Hematopoietic multipotent progenitor cell (in vitro differentiated cells): ENCODE data around the gene RASA2. TPM values are rescaled to one million over a fixed set of nuclear protein-coding genes. Genes with fewer than 3 reads are reported as not detected.

Experiments used
- total RNA-seq: library from RNA; depleted of rRNA; stranded (reverse); fragments of >200 nt; gene quantifications from one replicate; pipeline ENCODE4 v1.2.3, GENCODE V29; 2012

RASA2 gene
- total RNA-seq, 1 donor: 11.6 TPM

Other genes with a start within 250 kb of the RASA2 start
- gene ZBTB38, start 118.5 kb upstream of the RASA2 start, total RNA-seq: 30.4 TPM